GM12873 (cell line): ENCODE results near the gene TAPT1.

Experiments
- TF ChIP-seq, protein P1 (sequence below): IDR thresholded peaks from 2 replicates; pipeline ENCODE4 v1.5.1; 2012; ENCODE audit warnings: low read depth, mild to moderate bottlenecking, moderate library complexity, low read length, control low read depth; ENCODE audit not compliant: insufficient read depth; ENCODE audit errors: missing control alignments

TAPT1 gene

GRCh38 chr4:16155528-16156169 lies 70.6 kb downstream of the TAPT1 start:
- TF ChIP-seq, protein P1, sequence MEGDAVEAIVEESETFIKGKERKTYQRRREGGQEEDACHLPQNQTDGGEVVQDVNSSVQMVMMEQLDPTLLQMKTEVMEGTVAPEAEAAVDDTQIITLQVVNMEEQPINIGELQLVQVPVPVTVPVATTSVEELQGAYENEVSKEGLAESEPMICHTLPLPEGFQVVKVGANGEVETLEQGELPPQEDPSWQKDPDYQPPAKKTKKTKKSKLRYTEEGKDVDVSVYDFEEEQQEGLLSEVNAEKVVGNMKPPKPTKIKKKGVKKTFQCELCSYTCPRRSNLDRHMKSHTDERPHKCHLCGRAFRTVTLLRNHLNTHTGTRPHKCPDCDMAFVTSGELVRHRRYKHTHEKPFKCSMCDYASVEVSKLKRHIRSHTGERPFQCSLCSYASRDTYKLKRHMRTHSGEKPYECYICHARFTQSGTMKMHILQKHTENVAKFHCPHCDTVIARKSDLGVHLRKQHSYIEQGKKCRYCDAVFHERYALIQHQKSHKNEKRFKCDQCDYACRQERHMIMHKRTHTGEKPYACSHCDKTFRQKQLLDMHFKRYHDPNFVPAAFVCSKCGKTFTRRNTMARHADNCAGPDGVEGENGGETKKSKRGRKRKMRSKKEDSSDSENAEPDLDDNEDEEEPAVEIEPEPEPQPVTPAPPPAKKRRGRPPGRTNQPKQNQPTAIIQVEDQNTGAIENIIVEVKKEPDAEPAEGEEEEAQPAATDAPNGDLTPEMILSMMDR, result no peak

DNA sequence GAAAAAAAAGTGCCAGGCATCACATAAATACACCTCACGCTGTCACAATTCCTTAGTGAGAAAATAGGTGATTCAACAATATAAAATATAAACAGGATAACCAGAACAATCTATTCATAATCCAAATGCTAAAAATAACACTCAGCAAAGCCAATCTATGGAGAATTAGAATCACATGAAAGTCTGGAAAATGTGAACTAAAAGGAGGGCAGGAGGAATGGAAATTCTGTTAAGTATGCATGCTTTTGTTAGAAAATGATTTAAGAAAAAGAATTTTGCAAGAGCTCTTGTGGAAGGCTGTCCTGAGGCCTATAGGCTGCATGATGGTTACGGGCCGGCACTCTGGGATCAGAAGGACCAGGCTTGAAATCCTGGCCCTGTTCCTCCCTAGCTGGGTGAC lies 71.8 kb downstream of the TAPT1 start:
- TF ChIP-seq, protein P1, result no peak

- TF ChIP-seq, protein P1, result no peak
Observed at GRCh38 chr4:16150716-16151115, 75.6 kb downstream of the TAPT1 start.

GRCh38 chr4:16142598-16143310 lies 83.5 kb downstream of the TAPT1 start:
- TF ChIP-seq, protein P1, result no peak

GRCh38 chr4:16140879-16141249 lies 85.4 kb downstream of the TAPT1 start:
- TF ChIP-seq, protein P1, result no peak

DNA sequence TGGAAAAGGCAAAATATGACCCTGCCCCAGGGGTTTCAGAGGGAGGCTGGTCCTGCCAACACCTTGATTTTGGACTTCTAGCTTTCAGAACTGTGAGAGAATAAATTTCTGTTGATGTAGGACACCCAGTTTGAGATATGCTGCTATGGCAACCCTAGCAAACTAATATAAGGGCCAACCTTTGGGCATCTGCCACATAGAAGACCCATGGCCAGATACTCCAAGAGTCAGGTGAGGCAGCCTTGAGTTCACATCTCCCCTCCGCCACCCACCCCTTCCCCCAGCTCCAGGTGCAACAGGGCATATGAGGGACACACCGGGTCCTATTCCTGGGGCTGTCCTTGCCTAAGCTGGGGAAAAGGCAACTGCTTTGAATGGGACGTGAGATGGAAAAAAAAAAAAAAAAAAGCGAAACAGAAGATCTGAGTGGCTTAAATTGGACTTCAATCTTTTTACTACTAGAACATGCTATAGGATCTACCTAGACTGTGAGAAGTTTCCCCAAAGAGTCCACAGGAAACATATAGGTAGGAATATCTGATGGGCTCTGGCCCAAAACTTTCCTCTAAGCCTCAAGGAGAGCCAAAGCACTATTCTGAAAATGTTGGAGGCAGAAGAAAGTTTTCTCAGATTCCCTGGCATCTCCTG lies 85.9 kb downstream of the TAPT1 start:
- TF ChIP-seq, protein P1, result no peak
